Keratinocyte (primary cell): ENCODE data around the gene EPHB2. TPM values are rescaled to one million over a fixed set of nuclear protein-coding genes. Genes with fewer than 3 reads are reported as not detected.

ENCODE experiments used
- DNase-seq: peaks from one replicate; pipeline ENCODE4 v3.0.0-alpha.2; 2011; ENCODE audit warnings: low read depth, missing footprints, low spot score
- FAIRE-seq: peaks from 2 replicates; lab custom pipeline; 2011; peaks lifted over from hg19 to GRCh38; lab: Jason Lieb, UNC
- H2AFZ ChIP-seq: 2 replicates; pipeline ENCODE4 v1.6.0; 2012; ENCODE audit warnings: low read length, control low read depth, inconsistent platforms; ENCODE audit not compliant: control insufficient read depth
- H3K27ac ChIP-seq: 2 replicates; pipeline ENCODE4 v1.5.1; 2011; ENCODE audit warnings: low read length; ENCODE audit not compliant: control insufficient read depth, insufficient read depth
- H3K27me3 ChIP-seq: 3 replicates; pipeline ENCODE4 v1.6.0; 2011; ENCODE audit warnings: low read length; ENCODE audit not compliant: control insufficient read depth, insufficient read depth; ENCODE audit errors: extremely low read depth
- H3K36me3 ChIP-seq, 2 experiments: 2 replicates in 1 of 2; 3 replicates in 1 of 2; pipeline ENCODE4 v1.5.1; 2011; ENCODE audit warnings: low read length in 2 of 2, mild to moderate bottlenecking in 1 of 2; ENCODE audit not compliant: control insufficient read depth in 2 of 2, insufficient read depth in 2 of 2; ENCODE audit errors: extremely low read depth in 1 of 2
- H3K4me1 ChIP-seq: 3 replicates; pipeline ENCODE4 v1.5.1; 2011; ENCODE audit warnings: low read length; ENCODE audit not compliant: control insufficient read depth, insufficient read depth; ENCODE audit errors: extremely low read depth
- H3K4me2 ChIP-seq: 3 replicates; pipeline ENCODE4 v1.6.0; 2011; ENCODE audit warnings: low read depth, low read length; ENCODE audit not compliant: control insufficient read depth, insufficient read depth; ENCODE audit errors: extremely low read depth
- H3K4me3 ChIP-seq, 3 experiments: fragments of 200-600 bp in 1 of 3; sonication (generic) in 1 of 3; 2 replicates in 2 of 3; 3 replicates in 1 of 3; pipeline ENCODE4 v1.5.1; 2011 to 2016; ENCODE audit warnings: low read length in 3 of 3, mild to moderate bottlenecking in 3 of 3, control low read depth in 2 of 3, inconsistent platforms in 1 of 3, low read depth in 1 of 3, mixed read lengths in 1 of 3, mixed run types in 1 of 3, moderate library complexity in 1 of 3; ENCODE audit not compliant: control insufficient read depth in 2 of 3, insufficient read depth in 2 of 3; ENCODE audit errors: extremely low read depth in 1 of 3
- H3K79me2 ChIP-seq: 2 replicates; pipeline ENCODE4 v1.6.0; 2012; ENCODE audit warnings: low read length; ENCODE audit not compliant: control insufficient read depth, insufficient read depth
- H3K9ac ChIP-seq: 3 replicates; pipeline ENCODE4 v1.6.0; 2011; ENCODE audit warnings: low read length; ENCODE audit not compliant: control insufficient read depth, insufficient read depth; ENCODE audit errors: extremely low read depth
- H3K9me1 ChIP-seq: 3 replicates; pipeline ENCODE4 v1.6.0; 2011; ENCODE audit warnings: low read length; ENCODE audit not compliant: control insufficient read depth, insufficient read depth; ENCODE audit errors: extremely low read depth
- H3K9me3 ChIP-seq: 2 replicates; pipeline ENCODE4 v1.5.1; 2012; ENCODE audit warnings: low read depth, low read length; ENCODE audit not compliant: control insufficient read depth
- H4K20me1 ChIP-seq: 3 replicates; pipeline ENCODE4 v1.6.0; 2011; ENCODE audit warnings: low read length; ENCODE audit not compliant: control insufficient read depth, insufficient read depth; ENCODE audit errors: extremely low read depth
- CTCF ChIP-seq, 3 experiments: IDR thresholded peaks in 1 of 3; conservative IDR thresholded peaks in 1 of 3; optimal IDR thresholded peaks in 1 of 3; 2 replicates in 2 of 3; 3 replicates in 1 of 3; pipeline versions ENCODE3 to v1.5.1; 2011; ENCODE audit warnings: low read length in 3 of 3, mild to moderate bottlenecking in 3 of 3, moderate library complexity in 2 of 3, control low read depth in 1 of 3, inconsistent platforms in 1 of 3; ENCODE audit not compliant: insufficient read depth in 2 of 3; ENCODE audit errors: extremely low read depth in 1 of 3
- EZH2 ChIP-seq: IDR thresholded peaks from one replicate; pipeline ENCODE4 v1.6.1; 2012; ENCODE audit warnings: inconsistent platforms, mild to moderate bottlenecking, low read length, moderate library complexity
- dilution Hi-C: fragments of 300-500 bp; cut with MboI; formaldehyde crosslinking; loops from one replicate; pipeline ENCODE4 v1.7.0; 2020; ENCODE audit warnings: low sequenced_read_pairs; ENCODE audit not compliant: extremely low pct_ligation_motif_present
- polyA plus RNA-seq, 5 experiments: library from polyadenylated mRNA; depleted of rRNA in 3 of 5; stranded (reverse) in 3 of 5; stranded (forward) in 1 of 5; unstranded in 1 of 5; fragments of >200 nt; gene quantifications; 1 replicate in 1 of 5; 2 replicates in 3 of 5; 3 replicates in 1 of 5; pipeline versions ENCODE4 v1.2.1 to v1.2.3, GENCODE V29; 2011 to 2012; ENCODE audit warnings: missing spikeins in 2 of 5, low read depth in 1 of 5, low replicate concordance in 1 of 5

EPHB2 gene
- polyA plus RNA-seq, 1 donor (not counting 4 experiments of a cell fraction or from before 2014, with no cell fraction given), result 0.10 TPM

- Histone ChIP-seq H4K20me1 (no peaks in the 10 kb centered on the region), H3K4me3 (no peak overlapping the region), H3K36me3 (no peaks in the 10 kb centered on the region), H3K9me1 (no peaks in the 10 kb centered on the region), H3K4me1 (no peaks in the 10 kb centered on the region), H3K4me2 (no peak overlapping the region), H3K27me3 (peaks cover 5% of the 10 kb centered on the region), H3K79me2 (no peaks in the 10 kb centered on the region), H3K9ac (no peak overlapping the region), H3K9me3 (no peaks in the 10 kb centered on the region), H3K27ac (no peak overlapping the region), H2AFZ (no peak overlapping the region)
- no peak for FAIRE-seq
- TF ChIP-seq CTCF (optimal IDR thresholded peaks at IDR 0.05 in 1 of 3, IDR thresholded peaks at IDR 0.05 in 1 of 3, conservative IDR thresholded peaks at IDR 0.05 in 1 of 3; ENCODE audit: extremely low read depth in 1 of 3, insufficient read depth in 2 of 3, low read length in 3 of 3) (no peak), EZH2 (no peak)
- DNase-seq, result no peak
- dilution Hi-C loops, result no loop called here
These were observed 21.1 kb upstream of the EPHB2 start for GRCh38 chr1:22689505-22689904.

- H2AFZ ChIP-seq, result no peak overlapping the region
- no peaks in the 10 kb centered on the region for H4K20me1 ChIP-seq
- H3K36me3 ChIP-seq, result no peaks in the 10 kb centered on the region
- DNase-seq, result no peak
- TF ChIP-seq EZH2 (no peak), CTCF (optimal IDR thresholded peaks at IDR 0.05 in 1 of 3, IDR thresholded peaks at IDR 0.05 in 1 of 3, conservative IDR thresholded peaks at IDR 0.05 in 1 of 3; ENCODE audit: extremely low read depth in 1 of 3, insufficient read depth in 2 of 3, low read length in 3 of 3) (no peak)
- H3K4me1 ChIP-seq, result no peaks in the 10 kb centered on the region
- no peaks in the 10 kb centered on the region for H3K9me3 ChIP-seq
- H3K79me2 ChIP-seq, result no peaks in the 10 kb centered on the region
- no peaks in the 10 kb centered on the region for H3K27me3 ChIP-seq
- FAIRE-seq, result no peak
- dilution Hi-C loops, result no loop called here
- H3K4me2 ChIP-seq, result no peak overlapping the region
- H3K9me1 ChIP-seq, result no peaks in the 10 kb centered on the region
- H3K4me3 ChIP-seq, result no peak overlapping the region
- H3K27ac ChIP-seq, result no peak overlapping the region
- H3K9ac ChIP-seq, result no peak overlapping the region
These were observed 19.4 kb upstream of the EPHB2 start for GRCh38 chr1:22691031-22691753.
